Gastroesophageal sphincter (tissue), 4 donors: ENCODE results near the gene PTCD1. TPM values are rescaled to one million over a fixed set of nuclear protein-coding genes. Genes with fewer than 3 reads are reported as not detected.
"Not testable (repeated sequence)": the region's sequence is repeated elsewhere in the genome, so short reads cannot be mapped to it uniquely, and the experiment has no call there.

Experiments
- ATAC-seq: fragments of 150-250 bp; one replicate; pipeline ENCODE4 v1.9.1; 2016; ENCODE audit warnings: mild to moderate bottlenecking, moderate library complexity
- H3K27ac ChIP-seq, 4 donors: fragments of 200-600 bp; sonication (generic) in 3 of 4; 1 replicate in 3 of 4; 2 replicates in 1 of 4; pipeline ENCODE4 v1.5.1; 2016 to 2019
- H3K27me3 ChIP-seq: fragments of 200-600 bp; sonication (generic); one replicate; pipeline ENCODE4 v1.5.1; 2019
- H3K36me3 ChIP-seq, 2 donors: fragments of 200-600 bp; sonication (generic); one replicate each; pipeline ENCODE4 v1.5.1; 2019; ENCODE audit warnings: control low read depth in 1 of 2
- H3K4me1 ChIP-seq, 3 donors: fragments of 200-600 bp; sonication (generic); 1 replicate in 2 of 3; 2 replicates in 1 of 3; pipeline ENCODE4 v1.5.1; 2016 to 2019; ENCODE audit warnings: control low read depth in 2 of 3
- H3K4me3 ChIP-seq, 2 donors: fragments of 200-600 bp; sonication (generic); one replicate each; pipeline ENCODE4 v1.5.1; 2019; ENCODE audit warnings: mild to moderate bottlenecking in 1 of 2, moderate library complexity in 1 of 2
- H3K9me3 ChIP-seq, 3 donors: fragments of 200-600 bp; sonication (generic); one replicate each; pipeline ENCODE4 v1.5.1; 2017 to 2019; ENCODE audit warnings: control low read depth in 2 of 3
- EP300 ChIP-seq: sonication (generic); formaldehyde crosslinking; IDR thresholded peaks from one replicate; pipeline ENCODE4 v1.6.1; 2017; ENCODE audit warnings: antibody characterized with exemption, mild to moderate bottlenecking
- POLR2A ChIP-seq, 2 donors: fragments of 450-650 bp; IDR thresholded peaks; one replicate each; pipeline ENCODE4 v1.6.1; 2017; ENCODE audit warnings: antibody characterized with exemption in 2 of 2, mild to moderate bottlenecking in 2 of 2, moderate library complexity in 1 of 2
- POLR2AphosphoS5 ChIP-seq: sonication (generic); formaldehyde crosslinking; IDR thresholded peaks from one replicate; pipeline ENCODE4 v1.6.1; 2017; ENCODE audit warnings: antibody characterized with exemption
- WGBS, 2 donors: methylation state at CpG; one replicate each; pipeline ENCODE4 v1.1.5; 2018; ENCODE audit warnings: low coverage in 1 of 2; 5-methylcytosine and 5-hydroxymethylcytosine counted together
- total RNA-seq, 4 donors: library from RNA; depleted of rRNA; stranded (reverse); fragments of >200 nt; gene quantifications; one replicate each; pipeline ENCODE4 v1.1.0, GENCODE V29; 2016
- TF ChIP-seq, protein P1 (sequence below), 4 experiments: fragments of 200-600 bp in 2 of 4; fragments of 450-650 bp in 2 of 4; sonication (generic) in 1 of 4; IDR thresholded peaks; one replicate each; pipeline ENCODE4 v1.5.1; 2017 to 2019; ENCODE audit warnings: antibody characterized with exemption in 4 of 4, mild to moderate bottlenecking in 2 of 4, moderate library complexity in 2 of 4

The PTCD1 gene
- total RNA-seq, 4 donors from 2014 or later = 6.2 to 10.8 (median 7.3) TPM

DNA sequence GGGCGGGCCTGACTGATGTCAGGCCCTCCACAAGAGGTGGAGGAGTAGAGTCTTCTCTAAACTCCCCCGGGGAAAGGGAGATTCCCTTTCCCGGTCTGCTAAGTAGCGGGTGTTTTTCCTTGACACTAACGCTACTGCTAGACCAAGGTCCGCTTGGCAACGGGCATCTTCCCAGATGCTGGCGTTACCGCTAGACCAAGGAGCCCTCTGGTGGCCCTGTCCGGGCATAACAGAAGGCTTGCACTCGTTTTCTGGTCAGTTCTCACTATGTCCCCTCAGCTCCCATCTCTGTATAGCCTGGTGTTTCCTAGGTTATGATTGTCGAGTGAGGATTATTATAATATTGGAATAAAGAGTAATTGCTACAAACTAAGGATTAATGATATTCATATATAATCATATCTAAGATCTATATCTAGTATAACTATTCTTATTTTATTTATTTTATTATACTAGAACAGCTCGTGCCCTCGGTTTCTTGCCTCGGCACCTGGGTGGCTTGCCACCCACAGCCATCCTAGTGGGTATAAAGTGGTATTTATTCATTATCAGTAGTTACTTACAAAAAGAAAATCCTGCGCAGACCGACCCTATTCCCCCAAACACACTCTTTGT is 23.0 kb downstream of the PTCD1 start:
- peaks cover 0 to 13% (median 0%) of the 10 kb centered on the region in 3 donors for H3K4me1 ChIP-seq
- H3K9me3 ChIP-seq, H3K27me3 ChIP-seq, H3K4me3 ChIP-seq, ATAC-seq, H3K27ac ChIP-seq: not testable (repeated sequence)
- TF ChIP-seq, protein P1, sequence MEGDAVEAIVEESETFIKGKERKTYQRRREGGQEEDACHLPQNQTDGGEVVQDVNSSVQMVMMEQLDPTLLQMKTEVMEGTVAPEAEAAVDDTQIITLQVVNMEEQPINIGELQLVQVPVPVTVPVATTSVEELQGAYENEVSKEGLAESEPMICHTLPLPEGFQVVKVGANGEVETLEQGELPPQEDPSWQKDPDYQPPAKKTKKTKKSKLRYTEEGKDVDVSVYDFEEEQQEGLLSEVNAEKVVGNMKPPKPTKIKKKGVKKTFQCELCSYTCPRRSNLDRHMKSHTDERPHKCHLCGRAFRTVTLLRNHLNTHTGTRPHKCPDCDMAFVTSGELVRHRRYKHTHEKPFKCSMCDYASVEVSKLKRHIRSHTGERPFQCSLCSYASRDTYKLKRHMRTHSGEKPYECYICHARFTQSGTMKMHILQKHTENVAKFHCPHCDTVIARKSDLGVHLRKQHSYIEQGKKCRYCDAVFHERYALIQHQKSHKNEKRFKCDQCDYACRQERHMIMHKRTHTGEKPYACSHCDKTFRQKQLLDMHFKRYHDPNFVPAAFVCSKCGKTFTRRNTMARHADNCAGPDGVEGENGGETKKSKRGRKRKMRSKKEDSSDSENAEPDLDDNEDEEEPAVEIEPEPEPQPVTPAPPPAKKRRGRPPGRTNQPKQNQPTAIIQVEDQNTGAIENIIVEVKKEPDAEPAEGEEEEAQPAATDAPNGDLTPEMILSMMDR (IDR thresholded peaks at IDR 0.05) = peak in 3 of 4 experiments; percentile 56 to 70 (median 62)
- peaks cover 0 to 100% of the 10 kb centered on the region in 2 donors for H3K36me3 ChIP-seq
- 45 to 59% methylated on average over 10 to 13 of the region's 17 CpGs for WGBS, 2 donors

DNA sequence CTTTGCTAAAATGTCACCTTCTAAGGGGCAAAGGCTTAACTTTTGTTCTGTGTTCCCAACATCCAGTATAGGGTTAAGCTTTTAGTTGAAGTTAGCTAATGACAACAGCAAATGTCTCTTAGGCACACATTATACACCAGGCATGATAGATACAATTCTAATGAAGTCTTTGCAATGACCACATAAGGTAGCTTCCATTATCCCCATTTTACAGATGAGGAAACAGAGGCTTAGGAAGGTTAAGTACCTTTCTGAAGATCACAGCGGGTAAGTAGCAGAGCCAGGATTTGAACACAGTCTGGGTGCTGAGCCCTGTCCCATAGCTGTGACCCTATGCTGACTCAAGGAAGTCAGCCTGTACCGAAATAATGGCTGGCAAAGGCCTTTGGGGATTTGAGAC is 28.0 kb downstream of the PTCD1 start:
- no peaks in the 10 kb centered on the region for H3K27me3 ChIP-seq
- 90 to 100% methylated on average over 2 of the region's 2 CpGs for WGBS, 2 donors
- H3K4me3 ChIP-seq = no peak overlapping the region
- no peaks in the 10 kb centered on the region for H3K9me3 ChIP-seq
- H3K27ac ChIP-seq = no peak overlapping the region
- H3K4me1 ChIP-seq = peaks cover 3 to 48% (median 21%) of the 10 kb centered on the region in 3 donors
- TF ChIP-seq POLR2A (IDR thresholded peaks at IDR 0.05) (no peak), EP300 (no peak), POLR2AphosphoS5 (no peak)
- TF ChIP-seq, protein P1 (IDR thresholded peaks at IDR 0.05) = no peak
- ATAC-seq = no peak
- H3K36me3 ChIP-seq = peaks cover 0 to 56% of the 10 kb centered on the region in 2 donors

DNA sequence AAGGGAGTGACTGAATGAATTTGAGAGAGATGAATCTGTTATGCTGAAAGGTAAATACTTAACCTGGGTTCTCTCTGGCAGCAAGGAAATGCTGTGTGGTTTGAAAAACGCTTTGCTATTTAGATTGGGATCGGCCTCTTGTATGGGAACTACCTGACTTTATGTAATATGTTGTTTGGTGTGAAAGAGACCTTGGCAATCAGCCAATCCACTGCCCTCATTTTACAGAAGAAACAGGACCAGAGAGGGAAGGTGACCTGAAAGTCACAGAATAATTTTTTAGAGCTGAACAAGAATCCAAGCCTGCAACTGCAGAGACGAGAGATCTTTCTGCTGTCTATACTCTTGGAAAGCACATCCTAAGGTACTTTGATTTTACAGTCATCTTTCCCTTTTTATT is 28.8 kb downstream of the PTCD1 start:
- 22 to 41% methylated on average over 2 to 3 of the region's 3 CpGs for WGBS, 2 donors
- Histone ChIP-seq H3K36me3 (peaks cover 0 to 51% of the 10 kb centered on the region in 2 donors), H3K27me3 (no peaks in the 10 kb centered on the region), H3K4me3 (peak overlapping the region; percentile 65 to 83), H3K4me1 (peaks cover 3 to 48% (median 21%) of the 10 kb centered on the region in 3 donors), H3K27ac (peak overlapping the region; percentile 82 to 97 (median 96)), H3K9me3 (no peaks in the 10 kb centered on the region)
- TF ChIP-seq EP300 (no peak), POLR2AphosphoS5 (no peak), POLR2A (IDR thresholded peaks at IDR 0.05) (no peak)
- TF ChIP-seq, protein P1 (IDR thresholded peaks at IDR 0.05) = no peak
- no peak for ATAC-seq

DNA sequence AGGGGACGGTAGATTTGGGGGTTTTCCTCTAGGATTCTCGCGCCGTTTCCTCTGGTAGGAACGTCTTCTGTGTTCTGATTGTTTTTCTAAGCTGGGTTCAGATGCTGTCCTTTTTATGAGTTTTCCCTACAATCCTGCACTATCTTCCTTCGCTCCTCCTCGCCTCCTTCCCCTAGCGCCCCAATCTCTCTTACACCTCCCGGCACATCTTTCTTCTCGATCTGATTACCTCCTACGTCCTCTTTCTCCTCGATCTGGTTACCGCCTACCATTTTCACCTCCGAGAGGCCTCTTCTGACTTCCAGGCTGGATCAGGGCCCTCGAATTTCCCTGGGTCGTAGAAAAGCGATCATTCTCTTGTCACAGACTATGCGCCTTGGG is 29.4 kb downstream of the PTCD1 start:
- no peaks in the 10 kb centered on the region for H3K27me3 ChIP-seq
- peaks cover 0 to 51% of the 10 kb centered on the region in 2 donors for H3K36me3 ChIP-seq
- TF ChIP-seq EP300 (no peak), POLR2A (IDR thresholded peaks at IDR 0.05) (no peak), POLR2AphosphoS5 (no peak)
- TF ChIP-seq, protein P1 (IDR thresholded peaks at IDR 0.05) = peak in 1 of 4 experiments; percentile 2
- 0% methylated on average over 11 to 18 of the region's 18 CpGs for WGBS, 2 donors
- ATAC-seq = no peak
- peak overlapping the region; percentile 82 to 97 (median 96) for H3K27ac ChIP-seq
- H3K4me1 ChIP-seq = peaks cover 3 to 54% (median 21%) of the 10 kb centered on the region in 3 donors
- H3K9me3 ChIP-seq = no peaks in the 10 kb centered on the region
- H3K4me3 ChIP-seq = peak overlapping the region; percentile 65 to 83
